IPS-15b (cell line): ENCODE results near the gene ZBTB46.

Experiments
- H3K27me3 ChIP-seq: one replicate; pipeline ENCODE4 v1.6.1; 2013; ENCODE audit warnings: low read length; ENCODE audit not compliant: control insufficient read depth, insufficient read depth
- H3K36me3 ChIP-seq: one replicate; pipeline ENCODE4 v1.6.1; 2013; ENCODE audit warnings: low read length; ENCODE audit not compliant: control insufficient read depth, insufficient read depth
- H3K4me1 ChIP-seq: one replicate; pipeline ENCODE4 v1.6.1; 2013; ENCODE audit warnings: mild to moderate bottlenecking, low read length; ENCODE audit not compliant: control insufficient read depth, insufficient read depth
- H3K4me3 ChIP-seq: one replicate; pipeline ENCODE4 v1.5.1; 2013; ENCODE audit warnings: low read depth, low read length
- H3K9ac ChIP-seq: one replicate; pipeline ENCODE4 v1.6.1; 2013; ENCODE audit warnings: low read depth, mild to moderate bottlenecking, low read length
- H3K9me3 ChIP-seq: one replicate; pipeline ENCODE4 v1.6.1; 2013; ENCODE audit warnings: mild to moderate bottlenecking, low read length; ENCODE audit not compliant: control insufficient read depth, insufficient read depth

ZBTB46 gene

GRCh38 chr20:63863798-63864544 is 32.9 kb upstream of the ZBTB46 start:
- no peaks in the 10 kb centered on the region for H3K27me3 ChIP-seq

GRCh38 chr20:63863021-63863797 is 32.1 kb upstream of the ZBTB46 start:
- Histone ChIP-seq H3K9me3 (no peaks in the 10 kb centered on the region), H3K4me3 (peak overlapping the region; percentile 92), H3K9ac (peak overlapping the region; percentile 89), H3K4me1 (peaks cover 15% of the 10 kb centered on the region), H3K27me3 (no peaks in the 10 kb centered on the region), H3K36me3 (peaks cover 16% of the 10 kb centered on the region)

More at GRCh38 chr20:63863798-63864544, 32.9 kb upstream of the ZBTB46 start:
- Histone ChIP-seq H3K4me1 (peaks cover 10% of the 10 kb centered on the region), H3K9me3 (no peaks in the 10 kb centered on the region), H3K36me3 (peaks cover 20% of the 10 kb centered on the region), H3K4me3 (peak overlapping the region; percentile 92), H3K9ac (peak overlapping the region; percentile 89)

GRCh38 chr20:63861981-63862901 is 31.2 kb upstream of the ZBTB46 start:
- H3K36me3 ChIP-seq: peaks cover 16% of the 10 kb centered on the region
- H3K9me3 ChIP-seq: no peaks in the 10 kb centered on the region
- peaks cover 19% of the 10 kb centered on the region for H3K4me1 ChIP-seq
- no peak overlapping the region for H3K9ac ChIP-seq
- no peaks in the 10 kb centered on the region for H3K27me3 ChIP-seq
- H3K4me3 ChIP-seq: no peak overlapping the region

- Histone ChIP-seq H3K9ac (peak within 1 kb of the TSS; percentile 5), H3K36me3 (peaks cover 16% of the 10 kb centered on the region), H3K9me3 (no peaks in the 10 kb centered on the region), H3K4me3 (no peak within 1 kb of the TSS), H3K4me1 (peaks cover 19% of the 10 kb centered on the region), H3K27me3 (no peaks in the 10 kb centered on the region)
Observed at GRCh38 chr20:63861365-63861934, 30.4 kb upstream of the ZBTB46 start, which contains the start of gene ABHD16B. Gene ABHD16B (plus strand): TSS chr20:63861498. CDS start chr20:63861541, 43 bp downstream.

DNA sequence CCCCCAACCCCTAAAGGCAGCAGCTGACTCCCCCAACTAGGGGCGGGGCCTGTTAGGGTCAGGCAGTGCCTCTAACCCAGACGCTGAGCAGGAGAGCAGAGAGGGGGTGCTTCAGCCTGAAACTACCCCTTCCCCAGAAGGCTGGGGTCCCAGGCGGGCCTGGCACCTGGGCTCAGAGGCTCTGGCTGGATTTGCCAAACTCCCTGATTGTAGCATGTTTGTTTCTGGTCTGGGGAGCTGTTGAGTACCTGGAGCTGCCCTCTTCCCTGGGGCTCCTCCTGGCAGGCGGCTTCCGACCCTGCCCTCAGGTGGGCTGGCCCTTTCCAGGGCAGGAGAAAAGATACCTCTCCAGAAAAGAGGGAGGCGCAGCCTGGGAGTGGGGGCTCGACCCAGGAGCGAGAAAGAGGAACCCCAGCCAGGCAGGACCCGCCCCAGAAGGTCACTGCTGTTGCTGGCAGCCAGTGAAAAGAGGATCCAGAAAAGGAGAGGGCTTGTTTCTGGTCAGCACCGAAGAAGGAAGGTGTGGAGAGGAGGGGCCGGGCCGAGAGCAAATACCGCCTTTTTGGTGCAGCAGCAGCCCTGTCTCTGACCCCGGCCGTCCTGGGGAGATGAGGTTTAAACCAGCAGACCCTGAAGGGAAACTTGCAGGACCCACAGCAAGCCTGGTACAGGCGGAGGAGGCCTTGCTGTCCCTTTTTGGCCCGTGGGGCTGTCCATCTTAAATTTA is 29.4 kb upstream of the ZBTB46 start:
- no peak overlapping the region for H3K4me3 ChIP-seq
- H3K27me3 ChIP-seq: no peaks in the 10 kb centered on the region
- H3K9me3 ChIP-seq: no peaks in the 10 kb centered on the region
- H3K4me1 ChIP-seq: peaks cover 22% of the 10 kb centered on the region
- peaks cover 16% of the 10 kb centered on the region for H3K36me3 ChIP-seq
- H3K9ac ChIP-seq: peak overlapping the region; percentile 5

DNA sequence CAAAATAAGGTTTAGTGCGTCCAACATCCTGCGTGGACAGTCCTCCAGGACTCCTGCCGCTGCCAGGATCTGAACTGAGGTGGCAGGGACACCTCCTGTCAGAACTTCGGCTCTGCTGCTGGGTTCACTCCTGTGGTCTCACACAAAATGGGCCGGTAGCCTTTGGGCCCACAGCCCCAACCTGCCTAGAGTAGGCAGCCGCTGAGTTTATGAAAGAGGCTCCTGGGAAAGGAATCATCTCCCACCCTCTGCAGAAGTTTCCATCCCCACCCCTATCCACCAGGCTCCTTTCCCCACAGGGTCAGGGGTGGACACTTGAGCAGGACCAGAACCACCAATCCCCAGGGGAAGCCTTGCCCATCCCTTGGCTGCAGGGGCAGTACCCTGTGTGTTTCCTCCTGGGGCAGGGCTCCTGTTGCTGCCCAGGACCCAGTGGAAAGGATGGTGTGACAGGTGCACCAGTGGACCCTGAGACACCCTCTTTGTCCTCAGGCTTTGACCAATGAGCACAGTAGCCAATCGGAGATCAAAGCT is 28.2 kb upstream of the ZBTB46 start:
- peaks cover 16% of the 10 kb centered on the region for H3K36me3 ChIP-seq
- peaks cover 22% of the 10 kb centered on the region for H3K4me1 ChIP-seq
- H3K9me3 ChIP-seq: no peaks in the 10 kb centered on the region
- H3K4me3 ChIP-seq: no peak overlapping the region
- H3K27me3 ChIP-seq: no peaks in the 10 kb centered on the region
- peak overlapping the region; percentile 65 for H3K9ac ChIP-seq

- Histone ChIP-seq H3K4me3 (peak overlapping the region; percentile 35), H3K9me3 (no peaks in the 10 kb centered on the region), H3K4me1 (peaks cover 22% of the 10 kb centered on the region), H3K27me3 (no peaks in the 10 kb centered on the region), H3K9ac (peak overlapping the region; percentile 65), H3K36me3 (peaks cover 16% of the 10 kb centered on the region)
Observed at GRCh38 chr20:63858393-63859165, 27.5 kb upstream of the ZBTB46 start.

GRCh38 chr20:63857764-63858392 is 26.8 kb upstream of the ZBTB46 start:
- H3K9ac ChIP-seq: peak overlapping the region; percentile 65
- peaks cover 17% of the 10 kb centered on the region for H3K4me1 ChIP-seq
- no peak overlapping the region for H3K4me3 ChIP-seq
- H3K36me3 ChIP-seq: peaks cover 16% of the 10 kb centered on the region
- H3K9me3 ChIP-seq: no peaks in the 10 kb centered on the region
- H3K27me3 ChIP-seq: no peaks in the 10 kb centered on the region

DNA sequence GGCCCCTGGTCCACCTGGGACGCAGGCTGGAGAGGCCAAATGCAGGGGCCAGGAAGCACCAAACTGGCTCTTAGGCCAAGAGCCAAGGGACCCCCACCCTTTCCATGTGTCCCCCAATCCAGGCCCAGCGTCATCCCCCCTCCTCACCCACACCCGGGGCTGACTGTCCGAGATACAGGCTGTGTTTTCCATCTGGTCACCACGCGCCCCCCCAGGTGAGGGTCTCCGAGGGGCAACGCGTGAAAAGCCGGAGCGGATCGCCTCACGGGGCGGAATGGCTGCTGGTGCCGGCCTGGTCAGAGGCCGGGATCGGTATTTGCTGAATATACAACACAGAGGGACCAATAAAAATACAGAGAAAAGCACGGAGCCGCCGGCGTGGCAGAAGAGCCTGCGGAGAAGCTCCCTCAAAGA is 25.0 kb upstream of the ZBTB46 start:
- H3K27me3 ChIP-seq: no peaks in the 10 kb centered on the region
- H3K9me3 ChIP-seq: no peaks in the 10 kb centered on the region
- peaks cover 17% of the 10 kb centered on the region for H3K4me1 ChIP-seq
- H3K36me3 ChIP-seq: peaks cover under 1% of the 10 kb centered on the region
- peak overlapping the region; percentile 60 for H3K9ac ChIP-seq
- H3K4me3 ChIP-seq: peak overlapping the region; percentile 30
